Mesenchymal stem cell (in vitro differentiated cells and primary cell): ENCODE results near the gene RALGPS2.

Experiments used
- DNase-seq: peaks from one replicate; pipeline ENCODE4 v3.0.0-alpha.2; 2013
- H2AFZ ChIP-seq: one replicate; pipeline ENCODE4 v1.6.1; 2013; ENCODE audit warnings: low read depth, mild to moderate bottlenecking, control low read depth, inconsistent platforms, low read length, moderate library complexity
- H2AK5ac ChIP-seq: 2 replicates; pipeline ENCODE4 v1.6.1; 2013; ENCODE audit warnings: low read length, moderate library complexity, mild to moderate bottlenecking, inconsistent platforms; ENCODE audit not compliant: severe bottlenecking
- H2BK120ac ChIP-seq: one replicate; pipeline ENCODE4 v1.6.1; 2013; ENCODE audit warnings: low read depth, mild to moderate bottlenecking, inconsistent platforms, low read length, moderate library complexity
- H2BK12ac ChIP-seq, 2 experiments: one replicate each; pipeline ENCODE4 v1.6.1; 2013; ENCODE audit warnings: inconsistent platforms in 2 of 2, low read length in 2 of 2, mild to moderate bottlenecking in 2 of 2, moderate library complexity in 2 of 2, control low read depth in 1 of 2
- H2BK15ac ChIP-seq: one replicate; pipeline ENCODE4 v1.6.1; 2013; ENCODE audit warnings: mild to moderate bottlenecking, low read depth, inconsistent platforms; ENCODE audit not compliant: poor library complexity, severe bottlenecking
- H2BK5ac ChIP-seq: 2 replicates; pipeline ENCODE4 v1.6.1; 2013; ENCODE audit warnings: low read depth, mild to moderate bottlenecking, low read length, control low read depth, inconsistent platforms; ENCODE audit not compliant: poor library complexity, severe bottlenecking
- H3K14ac ChIP-seq, 2 experiments: one replicate each; pipeline ENCODE4 v1.6.1; 2013; ENCODE audit warnings: inconsistent platforms in 2 of 2, low read length in 2 of 2, control low read depth in 1 of 2, mild to moderate bottlenecking in 1 of 2, moderate library complexity in 1 of 2
- H3K18ac ChIP-seq, 2 experiments: one replicate each; pipeline ENCODE4 v1.6.1; 2013; ENCODE audit warnings: inconsistent platforms in 2 of 2, low read length in 2 of 2, control low read depth in 1 of 2, low read depth in 1 of 2, mild to moderate bottlenecking in 1 of 2
- H3K23ac ChIP-seq, 2 experiments: one replicate each; pipeline ENCODE4 v1.6.1; 2013; ENCODE audit warnings: inconsistent platforms in 2 of 2, low read length in 2 of 2, mild to moderate bottlenecking in 2 of 2, moderate library complexity in 2 of 2, control low read depth in 1 of 2
- H3K27ac ChIP-seq: 2 replicates; pipeline ENCODE4 v1.5.1; 2013; ENCODE audit warnings: mild to moderate bottlenecking, moderate library complexity, low read length, control low read depth, inconsistent platforms; ENCODE audit not compliant: poor library complexity, severe bottlenecking
- H3K27me3 ChIP-seq, 2 experiments: 2 replicates each; pipeline versions ENCODE4 v1.6.1 to v1.7.0; 2013; ENCODE audit warnings: low read length in 2 of 2, mild to moderate bottlenecking in 2 of 2, moderate library complexity in 2 of 2, control low read depth in 1 of 2, inconsistent platforms in 1 of 2; ENCODE audit not compliant: control insufficient read depth in 1 of 2, insufficient read depth in 1 of 2
- H3K36me3 ChIP-seq, 2 experiments: 2 replicates each; pipeline versions ENCODE4 v1.6.1 to v1.7.0; 2013; ENCODE audit warnings: low read length in 2 of 2, control low read depth in 1 of 2, inconsistent platforms in 1 of 2, low read depth in 1 of 2, mild to moderate bottlenecking in 1 of 2; ENCODE audit not compliant: insufficient read depth in 2 of 2, control insufficient read depth in 1 of 2
- H3K4ac ChIP-seq, 2 experiments: one replicate each; pipeline ENCODE4 v1.6.1; 2013; ENCODE audit warnings: inconsistent platforms in 2 of 2, low read length in 2 of 2, mild to moderate bottlenecking in 2 of 2, moderate library complexity in 2 of 2, control low read depth in 1 of 2, low read depth in 1 of 2
- H3K4me1 ChIP-seq: 2 replicates; pipeline ENCODE4 v1.6.1; 2013; ENCODE audit warnings: low read depth, low read length, control low read depth; ENCODE audit not compliant: control insufficient read depth, insufficient read depth
- H3K4me2 ChIP-seq: 2 replicates; pipeline ENCODE4 v1.6.1; 2013; ENCODE audit warnings: low read length, mild to moderate bottlenecking, inconsistent platforms; ENCODE audit not compliant: poor library complexity, severe bottlenecking
- H3K4me3 ChIP-seq, 2 experiments: 2 replicates each; pipeline versions ENCODE4 v1.5.1 to v1.7.0; 2013; ENCODE audit warnings: low read length in 2 of 2, mild to moderate bottlenecking in 2 of 2, control low read depth in 1 of 2, low read depth in 1 of 2; ENCODE audit not compliant: insufficient read depth in 1 of 2
- H3K79me1 ChIP-seq: replicated peaks from 2 replicates; pipeline ENCODE4 v1.6.1; 2013; ENCODE audit warnings: mild to moderate bottlenecking, control low read depth, low read length, inconsistent platforms; ENCODE audit not compliant: poor library complexity, severe bottlenecking
- H3K9ac ChIP-seq: 2 replicates; pipeline ENCODE4 v1.7.0; 2013; ENCODE audit warnings: mild to moderate bottlenecking, low read length, moderate library complexity
- H3K9me3 ChIP-seq: 2 replicates; pipeline ENCODE4 v1.7.0; 2013; ENCODE audit warnings: mild to moderate bottlenecking, low read length; ENCODE audit not compliant: control insufficient read depth
- H4K8ac ChIP-seq: one replicate; pipeline ENCODE4 v1.6.1; 2013; ENCODE audit warnings: inconsistent platforms, mild to moderate bottlenecking, low read length, moderate library complexity
- H4K91ac ChIP-seq: one replicate; pipeline ENCODE4 v1.6.1; 2013; ENCODE audit warnings: mild to moderate bottlenecking, low read length, inconsistent platforms
- WGBS: methylation state at CpG from one replicate; pipeline ENCODE4 v1.1.7; 2013; ENCODE audit warnings: mixed read lengths; 5-methylcytosine and 5-hydroxymethylcytosine counted together

Gene RALGPS2

DNA sequence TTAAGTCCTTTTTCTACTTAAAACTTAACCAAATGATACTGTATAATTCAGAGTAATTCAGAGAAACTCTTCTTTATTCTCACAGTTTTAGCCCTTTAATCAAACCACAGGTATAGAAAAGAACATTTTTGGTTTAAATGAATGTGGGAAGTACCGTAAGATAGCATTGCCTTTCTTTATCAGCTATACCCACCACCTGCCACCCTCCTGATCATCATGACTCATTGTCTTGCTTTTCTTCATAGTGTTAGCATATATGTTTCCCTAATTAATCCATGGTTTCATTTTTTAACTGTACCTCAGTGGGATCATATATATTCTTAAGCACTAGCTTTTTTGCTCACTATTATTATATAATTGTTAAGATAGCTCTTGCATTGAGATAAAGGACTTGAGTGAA lies 173.4 kb downstream of the RALGPS2 start:
- H3K9ac ChIP-seq, result no peak overlapping the region
- H3K23ac ChIP-seq, result no peak overlapping the region
- H2BK12ac ChIP-seq, result no peak overlapping the region
- H3K4me1 ChIP-seq, result no peaks in the 10 kb centered on the region
- no peak overlapping the region for H2AFZ ChIP-seq
- H3K4me3 ChIP-seq, result no peak overlapping the region
- H3K27me3 ChIP-seq, result no peaks in the 10 kb centered on the region
- no peak overlapping the region for H2BK15ac ChIP-seq
- H2BK120ac ChIP-seq, result no peak overlapping the region
- no peak overlapping the region for H4K8ac ChIP-seq
- no peak overlapping the region for H2AK5ac ChIP-seq
- no peak overlapping the region for H2BK5ac ChIP-seq
- H3K79me1 ChIP-seq, result peaks cover 3% of the 10 kb centered on the region
- DNase-seq, result no peak
- no peak overlapping the region for H3K18ac ChIP-seq
- no peak overlapping the region for H4K91ac ChIP-seq
- peaks cover 0 to 91% of the 10 kb centered on the region in 2 experiments for H3K36me3 ChIP-seq
- no peak overlapping the region for H3K27ac ChIP-seq
- no peak overlapping the region for H3K4me2 ChIP-seq
- no peak overlapping the region for H3K14ac ChIP-seq
- H3K9me3 ChIP-seq, result peaks cover 3% of the 10 kb centered on the region
- no CpG with 5 or more reads among the region's 1 CpG for WGBS
- H3K4ac ChIP-seq, result no peak overlapping the region

DNA sequence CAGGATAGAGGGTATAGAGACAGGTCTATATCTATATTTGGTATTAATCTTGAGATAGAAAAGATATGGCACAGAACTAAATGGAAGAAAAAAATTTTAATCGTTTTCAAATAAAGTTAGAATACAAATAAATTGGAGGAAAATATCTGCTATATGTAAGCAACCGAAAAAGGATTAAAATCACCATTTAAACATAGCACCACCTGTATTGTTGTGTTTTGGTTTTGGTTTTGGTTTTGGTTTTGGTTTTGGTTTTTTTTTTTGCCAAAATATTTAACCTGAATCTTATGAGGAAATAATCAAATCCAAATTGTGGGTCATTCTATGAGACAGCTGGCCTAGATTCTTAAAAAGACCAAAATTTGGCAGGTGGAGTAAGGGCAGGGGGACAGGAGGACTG lies 174.4 kb downstream of the RALGPS2 start:
- H2AK5ac ChIP-seq, result no peak overlapping the region
- no peak overlapping the region for H3K4me2 ChIP-seq
- no peak overlapping the region for H2BK15ac ChIP-seq
- H3K4me1 ChIP-seq, result no peaks in the 10 kb centered on the region
- no peak overlapping the region for H3K9ac ChIP-seq
- no peak for DNase-seq
- H3K9me3 ChIP-seq, result peaks cover 3% of the 10 kb centered on the region
- H3K14ac ChIP-seq, result no peak overlapping the region
- no peak overlapping the region for H2BK5ac ChIP-seq
- WGBS, result no CpG with 5 or more reads among the region's 2 CpGs
- no peak overlapping the region for H4K91ac ChIP-seq
- no peak overlapping the region for H3K4me3 ChIP-seq
- no peak overlapping the region for H4K8ac ChIP-seq
- peaks cover 0 to 89% of the 10 kb centered on the region in 2 experiments for H3K36me3 ChIP-seq
- no peak overlapping the region for H2BK12ac ChIP-seq
- no peak overlapping the region for H3K18ac ChIP-seq
- H3K23ac ChIP-seq, result no peak overlapping the region
- H2AFZ ChIP-seq, result no peak overlapping the region
- H3K27me3 ChIP-seq, result no peaks in the 10 kb centered on the region
- no peak overlapping the region for H3K27ac ChIP-seq
- H3K79me1 ChIP-seq, result peaks cover 3% of the 10 kb centered on the region
- H2BK120ac ChIP-seq, result no peak overlapping the region
- no peak overlapping the region for H3K4ac ChIP-seq

- no peak overlapping the region for H2AFZ ChIP-seq
- H4K91ac ChIP-seq, result no peak overlapping the region
- no peak overlapping the region for H2AK5ac ChIP-seq
- H3K36me3 ChIP-seq, result peaks cover 2 to 93% of the 10 kb centered on the region in 2 experiments
- no peak overlapping the region for H4K8ac ChIP-seq
- H2BK5ac ChIP-seq, result no peak overlapping the region
- no peak for DNase-seq
- no CpG with 5 or more reads among the region's 1 CpG for WGBS
- H3K27ac ChIP-seq, result no peak overlapping the region
- H2BK12ac ChIP-seq, result no peak overlapping the region
- no peak overlapping the region for H2BK120ac ChIP-seq
- peaks cover 3% of the 10 kb centered on the region for H3K79me1 ChIP-seq
- H2BK15ac ChIP-seq, result no peak overlapping the region
- H3K27me3 ChIP-seq, result no peaks in the 10 kb centered on the region
- H3K4me3 ChIP-seq, result no peak overlapping the region
- H3K4ac ChIP-seq, result no peak overlapping the region
- H3K9ac ChIP-seq, result no peak overlapping the region
- no peak overlapping the region for H3K23ac ChIP-seq
- no peaks in the 10 kb centered on the region for H3K9me3 ChIP-seq
- H3K4me1 ChIP-seq, result no peaks in the 10 kb centered on the region
- no peak overlapping the region for H3K18ac ChIP-seq
- H3K4me2 ChIP-seq, result no peak overlapping the region
- no peak overlapping the region for H3K14ac ChIP-seq
These were observed 176.6 kb downstream of the RALGPS2 start for GRCh38 chr1:178901482-178902125.

GRCh38 chr1:178908358-178908757 lies 183.3 kb downstream of the RALGPS2 start:
- Histone ChIP-seq H3K27me3 (no peaks in the 10 kb centered on the region), H3K4me3 (no peak overlapping the region), H2AK5ac (no peak overlapping the region), H4K91ac (no peak overlapping the region), H3K23ac (no peak overlapping the region), H2BK12ac (no peak overlapping the region), H3K14ac (no peak overlapping the region), H2BK120ac (no peak overlapping the region), H3K4me1 (no peaks in the 10 kb centered on the region), H3K36me3 (peaks cover 2 to 70% of the 10 kb centered on the region in 2 experiments), H3K18ac (no peak overlapping the region), H3K9ac (peak overlapping the region; percentile 56), H4K8ac (no peak overlapping the region), H2BK15ac (no peak overlapping the region), H3K27ac (no peak overlapping the region), H2AFZ (no peak overlapping the region), H2BK5ac (no peak overlapping the region), H3K4ac (no peak overlapping the region), H3K79me1 (peaks cover 4% of the 10 kb centered on the region), H3K4me2 (no peak overlapping the region), H3K9me3 (no peaks in the 10 kb centered on the region)
- 100% methylated on average over 1 of the region's 1 CpG for WGBS
- DNase-seq, result no peak
